ENCODE measurements around the gene PNISR.
A peak's percentile ranks its signal among the peaks of the same experiment; 100 is the strongest.

Gene PNISR

DNA sequence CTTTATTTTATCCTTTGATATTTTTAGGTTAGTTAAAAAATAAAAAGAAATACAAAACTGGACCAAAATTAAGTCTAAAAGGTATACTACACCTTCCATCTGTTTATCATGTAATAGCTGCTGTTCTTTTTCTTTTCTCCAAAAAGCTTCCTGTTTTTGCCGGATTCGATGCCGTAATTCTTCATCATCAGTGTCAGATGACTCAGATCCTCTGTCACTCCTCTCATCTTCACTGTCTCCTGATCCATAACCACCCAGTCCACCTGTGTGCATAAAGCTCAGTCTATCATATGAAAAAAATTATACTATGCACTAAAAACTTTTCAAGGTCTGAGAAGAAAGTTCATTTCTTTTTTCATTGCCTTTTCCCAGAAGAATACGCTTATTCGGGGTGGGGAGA lies 22.7 kb downstream of the PNISR start:
- no peak for DNase-seq

GRCh38 chr6:99397287-99397686 lies 27.8 kb downstream of the PNISR start:
- no peak for DNase-seq

DNA sequence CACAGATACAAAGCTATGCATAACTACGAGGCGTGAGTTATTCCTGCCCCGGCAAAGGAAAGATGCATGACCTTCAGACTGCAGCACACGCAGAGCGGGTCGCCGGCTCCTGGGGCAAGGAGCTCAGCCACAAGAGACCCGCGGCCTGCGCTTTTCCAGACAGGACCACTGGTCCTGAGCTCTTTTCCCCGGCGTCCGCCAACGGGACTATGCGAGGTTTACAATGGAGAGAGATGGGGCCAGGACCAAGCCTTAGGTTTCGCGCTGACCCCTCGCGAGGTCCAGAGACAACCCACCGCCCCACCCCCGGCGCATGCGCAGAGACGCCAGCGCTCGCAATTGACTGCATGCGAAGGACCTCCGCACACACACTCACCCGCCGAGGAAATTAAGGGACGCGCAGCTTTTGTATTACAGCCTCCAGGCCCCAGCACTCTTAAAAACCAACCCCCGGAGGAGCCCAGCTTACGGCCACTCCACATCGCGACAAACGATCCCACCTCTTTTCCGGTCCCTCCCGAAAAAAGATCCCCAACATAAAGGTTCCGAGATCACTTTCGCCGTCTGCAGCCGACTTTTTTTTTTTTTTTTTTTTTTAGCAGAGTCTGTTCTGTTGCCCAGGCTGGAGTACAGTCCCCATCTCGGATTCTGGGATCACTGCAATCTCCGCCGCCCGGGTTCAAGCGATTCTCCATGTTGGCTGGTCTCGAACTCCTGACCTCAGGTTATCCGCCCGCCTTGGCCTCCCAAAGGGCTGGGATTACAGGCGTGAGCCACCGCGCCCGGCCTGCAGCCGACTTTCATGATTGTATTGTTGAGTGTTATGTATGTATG lies 31.2 kb downstream of the PNISR start, which contains the start of gene COQ3:
COQ3 (minus strand) TSS at position 498 of the 834 bp plus-strand sequence; CDS start at position 482, 16 bp downstream.
- DNase-seq = peak; percentile 34 to 71 (median 48)

- no peak for DNase-seq
Measured at GRCh38 chr6:99393366-99393697, 31.8 kb downstream of the PNISR start.

DNA sequence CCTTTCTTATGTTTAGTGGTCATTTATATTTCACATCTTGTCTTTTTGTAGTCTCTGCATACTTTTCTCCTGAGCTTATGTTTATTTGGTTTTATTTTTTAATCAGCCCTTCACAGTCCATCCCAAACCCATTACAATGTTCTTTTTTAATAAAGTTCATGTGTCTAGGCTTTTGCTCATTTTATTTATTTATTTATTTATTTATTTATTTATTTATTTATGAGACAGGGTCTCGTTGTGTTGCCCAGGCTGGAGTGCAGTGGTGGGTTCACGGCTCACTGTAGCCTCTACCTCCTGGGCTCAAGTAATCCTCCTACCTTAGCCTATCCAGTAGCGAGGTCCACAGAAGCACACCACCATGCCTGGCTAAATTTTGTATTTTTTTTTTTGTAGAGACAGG lies 34.2 kb downstream of the PNISR start:
- no peak for DNase-seq

- no peak for DNase-seq
Measured at GRCh38 chr6:99384507-99384906, 40.6 kb downstream of the PNISR start.

- DNase-seq = no peak
Measured at GRCh38 chr6:99378636-99379035, 46.5 kb downstream of the PNISR start.

GRCh38 chr6:99369533-99369932 lies 55.6 kb downstream of the PNISR start:
- DNase-seq = no peak

- no peak for DNase-seq
Measured at GRCh38 chr6:99366852-99367251, 58.3 kb downstream of the PNISR start.

DNA sequence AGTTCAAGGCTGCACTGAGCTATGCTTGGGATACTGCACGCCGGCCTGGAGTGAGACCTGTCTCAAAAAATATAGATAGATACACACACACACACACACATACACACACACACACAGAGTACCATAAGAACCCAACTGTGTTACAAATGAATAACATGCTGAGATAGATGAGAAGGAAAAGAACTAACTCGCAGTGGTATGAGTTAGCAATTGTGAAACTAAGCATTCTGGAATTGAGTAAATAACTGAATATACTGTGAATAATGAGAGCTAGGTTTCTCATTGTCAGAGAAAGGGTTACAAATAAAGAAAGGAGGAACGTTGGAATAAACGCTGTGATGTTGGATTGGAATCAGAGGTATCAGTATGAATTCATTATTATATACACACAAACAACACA lies 61.1 kb downstream of the PNISR start:
- peak in 1 of 5 donors; percentile 77 for DNase-seq

GRCh38 chr6:99362678-99363268 lies 62.3 kb downstream of the PNISR start:
- peak in 1 of 5 donors; percentile 39 for DNase-seq

DNA sequence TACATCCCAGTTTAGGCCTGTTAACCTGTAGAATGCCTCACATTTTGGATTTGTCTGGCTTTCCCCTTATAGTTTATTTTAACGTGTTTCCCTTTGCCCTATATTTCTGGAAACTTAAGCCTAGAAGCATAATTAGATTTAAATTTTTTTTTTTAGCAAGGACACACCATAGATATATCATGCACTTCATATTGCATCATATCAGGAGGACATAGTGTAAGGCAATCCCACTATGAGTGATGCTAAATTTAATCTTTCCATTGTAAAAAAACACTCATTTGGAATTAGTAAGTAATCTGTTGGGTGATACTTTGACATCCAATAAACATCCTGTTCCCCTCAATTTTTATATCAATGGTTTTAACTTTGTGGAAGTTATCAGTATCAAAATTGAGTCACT lies 65.3 kb downstream of the PNISR start:
- DNase-seq = no peak

GRCh38 chr6:99356641-99357040 lies 68.5 kb downstream of the PNISR start:
- DNase-seq = no peak

DNA sequence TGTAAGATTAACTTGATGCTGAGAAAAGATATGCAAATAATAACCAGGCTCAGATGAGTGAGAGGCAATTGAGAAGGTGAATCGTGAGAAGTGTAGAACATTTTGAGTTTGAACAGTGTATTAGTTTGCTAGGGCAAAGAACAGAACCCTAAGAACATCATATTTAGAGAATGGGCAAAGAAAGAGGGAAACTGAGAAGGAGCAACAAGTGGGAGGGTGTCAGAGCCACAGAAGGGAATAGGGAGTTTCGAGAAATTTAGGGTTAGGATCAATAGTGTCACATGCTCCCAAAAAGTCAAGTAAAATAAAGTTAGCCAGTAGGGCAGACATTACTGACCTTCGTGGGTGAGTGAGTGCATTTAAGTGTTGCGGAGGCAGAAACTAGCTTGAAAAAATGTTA lies 70.1 kb downstream of the PNISR start:
- DNase-seq = no peak

GRCh38 chr6:99353126-99353525 lies 72.0 kb downstream of the PNISR start:
- DNase-seq = no peak

DNA sequence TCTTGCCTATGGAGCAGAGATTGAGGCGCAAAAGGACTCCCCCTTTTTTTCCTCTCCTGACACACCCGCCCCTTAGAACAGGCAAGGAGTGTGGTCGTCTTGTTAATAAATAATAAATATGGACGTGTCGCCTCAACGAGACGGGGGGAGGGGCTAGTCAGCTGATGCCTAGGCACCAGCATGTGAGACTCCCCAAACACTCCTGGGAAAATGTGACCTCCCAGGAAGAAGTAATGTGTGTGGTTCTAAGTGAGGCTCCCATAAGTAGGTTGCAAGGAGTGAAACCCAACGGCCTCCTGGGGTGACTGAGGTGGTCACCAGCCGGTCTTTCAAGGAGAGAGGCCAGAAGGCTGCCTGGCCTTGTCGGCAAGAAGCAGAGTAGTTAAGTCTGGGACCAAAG lies 74.5 kb downstream of the PNISR start:
- DNase-seq = no peak

GRCh38 chr6:99349171-99350141 lies 75.7 kb downstream of the PNISR start, which contains the start of gene FAXC:
Gene FAXC, minus strand, starts transcription at chr6:99349674. Its CDS starts 302 bp downstream, at chr6:99349372.
- peak in 1 of 5 donors; percentile 24 for DNase-seq

GRCh38 chr6:99348288-99349170 lies 76.6 kb downstream of the PNISR start:
- no peak for DNase-seq

Measured in T-helper 1 cell (primary cell).